Limb (tissue), 2 donors: ENCODE measurements around the gene IKZF4.

Source experiments
- DNase-seq, 2 donors: peaks; one replicate each; pipeline ENCODE4 v3.0.0-alpha.2; 2016; ENCODE audit errors: extremely low spot score in 2 of 2

IKZF4 gene

GRCh38 chr12:56081393-56082347 lies 60.8 kb downstream of the IKZF4 start:
- DNase-seq = peak; percentile 55 to 56

GRCh38 chr12:56082382-56082781 lies 61.5 kb downstream of the IKZF4 start:
- no peak for DNase-seq

- DNase-seq = no peak
Measured at GRCh38 chr12:56082967-56083366, 62.1 kb downstream of the IKZF4 start.

GRCh38 chr12:56084958-56085543 lies 64.2 kb downstream of the IKZF4 start:
- no peak for DNase-seq

GRCh38 chr12:56086096-56086495 lies 65.3 kb downstream of the IKZF4 start:
- DNase-seq = no peak

GRCh38 chr12:56086608-56087007 lies 65.8 kb downstream of the IKZF4 start:
- DNase-seq = no peak

- DNase-seq = no peak
Measured at GRCh38 chr12:56087220-56087619, 66.4 kb downstream of the IKZF4 start.
